ENCODE measurements around the gene SLC30A9. TPM values are rescaled to one million over a fixed set of nuclear protein-coding genes. Genes with fewer than 3 reads are reported as not detected.

SLC30A9 gene
- total and polyA plus RNA-seq, 2 donors, result 26.0 to 80.3 TPM

- DNase-seq (ENCODE audit: extremely low spot score), result no peak
- WGBS, result 86% methylated on average over 2 of the region's 2 CpGs
Observed at GRCh38 chr4:42066402-42066801, 76.1 kb downstream of the SLC30A9 start.

GRCh38 chr4:42067264-42067663, 76.9 kb downstream of the SLC30A9 start:
- no peak overlapping the region for H3K27ac ChIP-seq (ENCODE audit: low read depth)
- 49% methylated on average over 2 of the region's 2 CpGs for WGBS
- no peak overlapping the region for H3K4me3 ChIP-seq (ENCODE audit: low read depth, low read length)
- H3K36me3 ChIP-seq (ENCODE audit: insufficient read depth), result no peaks in the 10 kb centered on the region
- DNase-seq (ENCODE audit: extremely low spot score), result no peak
- no peaks in the 10 kb centered on the region for H3K4me1 ChIP-seq (ENCODE audit: insufficient read depth)

More at GRCh38 chr4:42066402-42066801, 76.1 kb downstream of the SLC30A9 start:
- Histone ChIP-seq H3K36me3 (ENCODE audit: insufficient read depth) (peaks cover under 1% of the 10 kb centered on the region), H3K4me1 (ENCODE audit: insufficient read depth) (no peaks in the 10 kb centered on the region), H3K4me3 (ENCODE audit: low read depth, low read length) (no peak overlapping the region), H3K27ac (ENCODE audit: low read depth) (no peak overlapping the region)

- Histone ChIP-seq H3K36me3 (ENCODE audit: insufficient read depth) (no peaks in the 10 kb centered on the region), H3K4me1 (ENCODE audit: insufficient read depth) (no peaks in the 10 kb centered on the region), H3K27ac (ENCODE audit: low read depth) (no peak overlapping the region), H3K4me3 (ENCODE audit: low read depth, low read length) (no peak overlapping the region)
- DNase-seq (ENCODE audit: extremely low spot score), result no peak
- 73% methylated on average over 4 of the region's 4 CpGs for WGBS
Observed at GRCh38 chr4:42070463-42070862, 80.1 kb downstream of the SLC30A9 start.

GRCh38 chr4:42074294-42074693, 84.0 kb downstream of the SLC30A9 start:
- no peak overlapping the region for H3K27ac ChIP-seq (ENCODE audit: low read depth)
- 98% methylated on average over 1 of the region's 1 CpG for WGBS
- H3K36me3 ChIP-seq (ENCODE audit: insufficient read depth), result no peaks in the 10 kb centered on the region

GRCh38 chr4:42078184-42078801, 88.0 kb downstream of the SLC30A9 start:
- no peak overlapping the region for H3K4me3 ChIP-seq (ENCODE audit: low read depth, low read length)
- H3K27ac ChIP-seq (ENCODE audit: low read depth), result no peak overlapping the region
- no peak for DNase-seq (ENCODE audit: extremely low spot score)
- H3K4me1 ChIP-seq (ENCODE audit: insufficient read depth), result no peaks in the 10 kb centered on the region
- peaks cover 2% of the 10 kb centered on the region for H3K36me3 ChIP-seq (ENCODE audit: insufficient read depth)

More at GRCh38 chr4:42074294-42074693, 84.0 kb downstream of the SLC30A9 start:
- no peak for DNase-seq (ENCODE audit: extremely low spot score)
- H3K4me1 ChIP-seq (ENCODE audit: insufficient read depth), result no peaks in the 10 kb centered on the region
- H3K4me3 ChIP-seq (ENCODE audit: low read depth, low read length), result no peak overlapping the region

GRCh38 chr4:42080306-42080705, 90.0 kb downstream of the SLC30A9 start:
- Histone ChIP-seq H3K36me3 (ENCODE audit: insufficient read depth) (peaks cover 2% of the 10 kb centered on the region), H3K4me3 (ENCODE audit: low read depth, low read length) (no peak overlapping the region), H3K27ac (ENCODE audit: low read depth) (no peak overlapping the region), H3K4me1 (ENCODE audit: insufficient read depth) (no peaks in the 10 kb centered on the region)
- DNase-seq (ENCODE audit: extremely low spot score), result no peak
- WGBS, result 95% methylated on average over 3 of the region's 3 CpGs

GRCh38 chr4:42083816-42084215, 93.5 kb downstream of the SLC30A9 start:
- WGBS, result 95% methylated on average over 1 of the region's 1 CpG
- Histone ChIP-seq H3K36me3 (ENCODE audit: insufficient read depth) (peaks cover 2% of the 10 kb centered on the region), H3K27ac (ENCODE audit: low read depth) (no peak overlapping the region), H3K4me3 (ENCODE audit: low read depth, low read length) (no peak overlapping the region), H3K4me1 (ENCODE audit: insufficient read depth) (no peaks in the 10 kb centered on the region)
- DNase-seq (ENCODE audit: extremely low spot score), result no peak

GRCh38 chr4:42088386-42088785, 98.1 kb downstream of the SLC30A9 start:
- no peak for DNase-seq (ENCODE audit: extremely low spot score)
- no peak overlapping the region for H3K27ac ChIP-seq (ENCODE audit: low read depth)
- no peaks in the 10 kb centered on the region for H3K4me1 ChIP-seq (ENCODE audit: insufficient read depth)
- no peak overlapping the region for H3K4me3 ChIP-seq (ENCODE audit: low read depth, low read length)
- no peaks in the 10 kb centered on the region for H3K36me3 ChIP-seq (ENCODE audit: insufficient read depth)
- WGBS, result 94% methylated on average over 6 of the region's 6 CpGs

- whole genome bisulfite sequencing, result 89% methylated on average over 8 of the region's 8 CpGs
- Histone ChIP-seq H3K4me1 (ENCODE audit: insufficient read depth) (no peaks in the 10 kb centered on the region), H3K4me3 (ENCODE audit: low read depth, low read length) (no peak overlapping the region), H3K36me3 (ENCODE audit: insufficient read depth) (no peaks in the 10 kb centered on the region), H3K27ac (ENCODE audit: low read depth) (no peak overlapping the region)
- DNase-seq (ENCODE audit: extremely low spot score), result no peak
Observed at GRCh38 chr4:42101446-42101975, 111.2 kb downstream of the SLC30A9 start.

GRCh38 chr4:42104521-42104920, 114.2 kb downstream of the SLC30A9 start:
- DNase-seq (ENCODE audit: extremely low spot score), result no peak
- WGBS, result 27% methylated on average over 2 of the region's 2 CpGs
- Histone ChIP-seq H3K36me3 (ENCODE audit: insufficient read depth) (no peaks in the 10 kb centered on the region), H3K4me3 (ENCODE audit: low read depth, low read length) (no peak overlapping the region), H3K27ac (ENCODE audit: low read depth) (no peak overlapping the region), H3K4me1 (ENCODE audit: insufficient read depth) (no peaks in the 10 kb centered on the region)

GRCh38 chr4:42112846-42113245, 122.5 kb downstream of the SLC30A9 start:
- 42% methylated on average over 3 of the region's 3 CpGs for WGBS
- Histone ChIP-seq H3K4me1 (ENCODE audit: insufficient read depth) (no peaks in the 10 kb centered on the region), H3K36me3 (ENCODE audit: insufficient read depth) (no peaks in the 10 kb centered on the region), H3K4me3 (ENCODE audit: low read depth, low read length) (no peak overlapping the region), H3K27ac (ENCODE audit: low read depth) (no peak overlapping the region)
- no peak for DNase-seq (ENCODE audit: extremely low spot score)

- Histone ChIP-seq H3K36me3 (ENCODE audit: insufficient read depth) (no peaks in the 10 kb centered on the region), H3K4me1 (ENCODE audit: insufficient read depth) (no peaks in the 10 kb centered on the region), H3K4me3 (ENCODE audit: low read depth, low read length) (no peak overlapping the region), H3K27ac (ENCODE audit: low read depth) (no peak overlapping the region)
- 42% methylated on average over 12 of the region's 12 CpGs for WGBS
- no peak for DNase-seq (ENCODE audit: extremely low spot score)
Observed at GRCh38 chr4:42119886-42120285, 129.6 kb downstream of the SLC30A9 start.

GRCh38 chr4:42122237-42122636, 131.9 kb downstream of the SLC30A9 start:
- no peaks in the 10 kb centered on the region for H3K36me3 ChIP-seq (ENCODE audit: insufficient read depth)
- H3K27ac ChIP-seq (ENCODE audit: low read depth), result no peak overlapping the region
- H3K4me1 ChIP-seq (ENCODE audit: insufficient read depth), result no peaks in the 10 kb centered on the region
- H3K4me3 ChIP-seq (ENCODE audit: low read depth, low read length), result no peak overlapping the region
- WGBS, result 77% methylated on average over 4 of the region's 4 CpGs
- DNase-seq (ENCODE audit: extremely low spot score), result no peak

GRCh38 chr4:42123071-42123644, 132.8 kb downstream of the SLC30A9 start:
- 89% methylated on average over 2 of the region's 2 CpGs for WGBS
- Histone ChIP-seq H3K27ac (ENCODE audit: low read depth) (no peak overlapping the region), H3K4me1 (ENCODE audit: insufficient read depth) (no peaks in the 10 kb centered on the region), H3K36me3 (ENCODE audit: insufficient read depth) (no peaks in the 10 kb centered on the region), H3K4me3 (ENCODE audit: low read depth, low read length) (no peak overlapping the region)
- no peak for DNase-seq (ENCODE audit: extremely low spot score)

Data from urinary bladder (tissue), 4 donors.